HG03378 (cell line): ENCODE results near the gene TPK1.
A peak's percentile ranks its signal among the peaks of the same experiment; 100 is the strongest.
"Not testable (repeated sequence)": the region's sequence is repeated elsewhere in the genome, so short reads cannot be mapped to it uniquely, and the experiment has no call there.

Experiments
- ATAC-seq: cut with Tn5 transposase; IDR thresholded peaks from one replicate; pipeline ENCODE4 v1.9.1; 2021; ENCODE audit warnings: mild to moderate bottlenecking, moderate library complexity; ENCODE audit not compliant: unreplicated experiment

The TPK1 gene

GRCh38 chr7:144729226-144729625 lies 106.6 kb downstream of the TPK1 start:
- no peak for ATAC-seq

DNA sequence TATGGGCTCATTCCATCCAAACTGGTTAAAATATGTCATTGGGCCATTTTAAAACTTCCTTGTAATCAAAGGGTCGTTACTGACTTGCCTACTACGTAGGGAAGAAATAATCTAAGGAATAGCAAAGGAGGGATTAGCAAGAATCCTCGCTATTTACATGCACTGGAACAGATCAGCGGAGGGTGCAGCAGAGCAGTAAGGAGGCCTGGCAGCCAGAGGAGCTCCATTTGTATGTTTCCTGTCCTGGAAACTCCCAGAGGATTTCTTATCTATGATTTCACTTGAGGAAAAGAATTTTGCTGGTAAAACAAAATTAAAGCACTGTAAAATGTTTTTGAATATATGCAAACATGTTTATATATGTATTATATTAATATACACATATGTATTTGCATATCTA lies 107.3 kb downstream of the TPK1 start:
- no peak for ATAC-seq

GRCh38 chr7:144726840-144727239 lies 109.0 kb downstream of the TPK1 start:
- ATAC-seq: not testable (repeated sequence)

DNA sequence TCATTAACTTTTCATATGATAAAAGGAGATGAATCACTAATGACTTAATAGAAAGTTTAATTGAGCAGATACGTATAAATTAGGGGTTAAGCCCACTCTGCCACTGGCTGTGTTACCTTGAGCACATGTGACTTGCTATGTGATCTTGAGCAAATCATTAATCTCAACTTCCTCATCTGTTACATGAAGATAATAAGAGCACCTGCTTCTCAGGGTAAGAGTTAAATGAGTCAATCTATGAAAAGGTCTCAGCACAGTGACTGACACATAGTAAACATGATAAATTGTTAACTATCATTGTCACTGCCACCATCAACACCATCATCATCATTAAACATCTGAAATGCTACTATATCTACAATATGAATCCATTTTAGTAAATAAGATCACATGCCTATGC lies 110.8 kb downstream of the TPK1 start:
- ATAC-seq: peak; percentile 100

- no peak for ATAC-seq
Measured at GRCh38 chr7:144723301-144723700, 112.6 kb downstream of the TPK1 start.

- no peak for ATAC-seq
Measured at GRCh38 chr7:144720710-144721109, 115.1 kb downstream of the TPK1 start.

DNA sequence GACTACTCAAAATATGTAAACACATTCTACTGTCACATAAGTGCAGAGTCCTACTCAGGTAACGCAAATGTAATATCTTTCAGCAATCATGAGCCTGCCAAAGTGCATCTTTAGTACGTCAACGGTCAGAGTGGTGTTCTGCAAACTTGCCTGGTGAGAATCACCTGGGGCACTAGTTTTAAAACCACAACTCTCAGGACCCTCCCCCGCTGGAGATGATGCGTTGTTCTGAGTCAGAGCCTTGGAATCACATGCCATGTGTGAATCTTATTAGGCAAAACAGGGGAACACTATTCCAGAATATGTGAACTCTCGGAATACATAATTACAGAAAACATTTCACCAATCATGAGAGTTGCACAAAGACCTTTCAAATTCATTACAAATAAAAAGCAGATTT lies 115.7 kb downstream of the TPK1 start:
- ATAC-seq: no peak

GRCh38 chr7:144717720-144718119 lies 118.1 kb downstream of the TPK1 start:
- ATAC-seq: no peak

DNA sequence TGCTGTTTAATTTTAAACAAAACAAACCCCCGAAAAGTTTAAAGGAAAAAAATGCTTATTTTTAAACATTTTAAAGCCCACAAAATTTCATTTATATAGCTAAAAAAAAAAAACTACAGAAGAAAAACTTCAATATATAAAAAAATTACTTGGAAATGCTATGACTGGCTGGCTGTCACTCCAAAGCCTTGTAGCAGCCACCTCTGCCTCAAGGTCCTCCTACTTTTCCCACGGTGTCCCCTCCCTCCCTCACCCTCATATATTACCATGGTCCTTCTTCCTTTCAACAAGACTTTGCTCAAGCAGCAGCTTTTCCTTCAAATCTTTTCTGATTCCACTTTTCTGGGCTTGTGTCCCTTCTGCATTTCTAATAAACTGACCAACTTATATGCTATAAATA lies 122.0 kb downstream of the TPK1 start:
- ATAC-seq: no peak

DNA sequence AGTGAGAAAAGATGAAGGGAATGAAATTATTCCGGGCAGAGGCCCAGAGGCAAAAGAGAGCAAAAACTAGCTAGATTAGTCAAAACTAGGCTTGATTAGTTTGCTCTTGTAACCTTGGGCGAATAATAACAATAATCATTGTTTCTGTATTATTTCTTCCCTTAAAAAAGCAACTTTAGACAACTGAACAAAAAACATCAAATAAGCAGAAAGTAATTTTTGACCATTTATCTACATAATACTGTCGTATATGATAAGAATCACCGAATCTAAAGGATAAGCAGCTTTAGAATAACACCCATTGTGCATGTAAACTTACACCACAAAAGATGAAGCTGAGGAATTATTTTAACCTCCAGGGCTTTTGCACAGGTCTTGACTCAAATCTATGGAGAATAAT lies 125.1 kb downstream of the TPK1 start:
- ATAC-seq: no peak

- no peak for ATAC-seq
Measured at GRCh38 chr7:144709066-144709465, 126.8 kb downstream of the TPK1 start.

GRCh38 chr7:144691240-144691639 lies 144.6 kb downstream of the TPK1 start:
- no peak for ATAC-seq

DNA sequence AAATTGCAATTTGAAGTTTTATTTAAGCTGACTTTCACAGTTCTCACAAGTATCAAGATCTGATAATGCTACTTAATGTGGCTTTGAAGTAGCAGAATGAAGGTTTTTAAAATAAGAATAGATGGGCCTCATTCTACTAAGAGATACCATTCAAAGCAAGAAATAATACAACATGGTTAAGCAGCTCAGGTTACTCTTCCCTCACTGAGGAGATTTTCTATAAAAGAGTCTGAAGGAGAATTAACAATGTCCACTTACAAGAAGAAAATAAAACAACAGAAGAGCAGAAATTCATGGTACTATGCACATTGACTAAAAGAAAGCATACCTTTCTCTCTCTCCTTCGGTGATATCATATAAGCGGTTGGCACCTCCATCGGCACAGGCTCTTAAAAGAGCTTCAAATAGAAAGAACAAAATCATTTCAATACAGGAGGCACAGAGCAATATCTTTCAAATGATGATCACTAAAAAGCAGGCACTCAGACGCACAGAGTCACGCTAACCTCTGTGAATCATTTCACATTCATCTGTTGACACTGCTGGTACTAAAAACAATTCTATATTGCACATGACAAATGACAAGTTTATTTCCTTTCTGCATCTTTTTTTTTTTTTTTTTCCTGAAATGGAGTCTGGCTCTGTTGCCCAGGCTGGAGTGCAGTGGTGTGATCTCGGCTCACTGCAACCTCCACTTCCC lies 153.1 kb downstream of the TPK1 start:
- ATAC-seq: no peak

DNA sequence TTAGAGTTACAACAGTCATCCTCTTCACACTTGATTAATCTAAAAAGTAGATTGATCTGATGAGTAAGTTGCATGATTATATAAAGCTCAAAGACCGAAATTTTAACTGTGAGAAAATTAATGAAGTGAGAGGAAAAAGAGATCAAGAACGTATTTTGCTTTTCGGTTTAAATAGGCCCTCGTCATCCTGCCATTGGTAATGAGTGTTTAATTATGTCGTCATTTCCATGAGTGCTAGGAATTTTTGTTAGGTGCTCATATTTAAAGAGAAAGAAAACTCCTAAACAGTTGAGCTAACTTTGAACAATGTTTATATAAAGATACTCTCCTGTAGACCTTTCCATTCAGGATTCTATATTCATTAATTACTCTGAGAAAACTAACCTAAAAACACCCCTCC lies 159.4 kb downstream of the TPK1 start:
- ATAC-seq: no peak

GRCh38 chr7:144674550-144674949 lies 161.3 kb downstream of the TPK1 start:
- no peak for ATAC-seq

- no peak for ATAC-seq
Measured at GRCh38 chr7:144672869-144673268, 163.0 kb downstream of the TPK1 start.

- no peak for ATAC-seq
Measured at GRCh38 chr7:144671429-144671828, 164.4 kb downstream of the TPK1 start.

DNA sequence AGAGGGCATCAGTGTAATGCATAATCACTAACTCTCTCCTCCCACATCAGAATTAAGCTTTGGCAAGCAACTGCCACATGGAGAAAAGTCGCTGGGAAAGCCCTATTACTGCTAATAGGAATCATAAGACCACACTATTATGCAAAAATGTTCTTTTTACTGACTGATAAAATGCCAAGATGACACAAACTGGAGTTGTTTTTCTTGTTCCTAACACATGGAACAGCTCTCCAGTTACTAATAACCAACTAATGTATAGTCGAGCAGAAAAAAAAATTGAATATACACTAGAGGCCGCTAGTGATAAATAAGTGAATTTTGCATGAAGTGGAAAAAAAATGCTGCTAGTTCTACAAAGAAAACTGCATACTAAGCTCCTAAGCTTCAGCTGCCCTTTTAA lies 165.6 kb downstream of the TPK1 start:
- no peak for ATAC-seq

GRCh38 chr7:144668503-144668902 lies 167.3 kb downstream of the TPK1 start:
- no peak for ATAC-seq

DNA sequence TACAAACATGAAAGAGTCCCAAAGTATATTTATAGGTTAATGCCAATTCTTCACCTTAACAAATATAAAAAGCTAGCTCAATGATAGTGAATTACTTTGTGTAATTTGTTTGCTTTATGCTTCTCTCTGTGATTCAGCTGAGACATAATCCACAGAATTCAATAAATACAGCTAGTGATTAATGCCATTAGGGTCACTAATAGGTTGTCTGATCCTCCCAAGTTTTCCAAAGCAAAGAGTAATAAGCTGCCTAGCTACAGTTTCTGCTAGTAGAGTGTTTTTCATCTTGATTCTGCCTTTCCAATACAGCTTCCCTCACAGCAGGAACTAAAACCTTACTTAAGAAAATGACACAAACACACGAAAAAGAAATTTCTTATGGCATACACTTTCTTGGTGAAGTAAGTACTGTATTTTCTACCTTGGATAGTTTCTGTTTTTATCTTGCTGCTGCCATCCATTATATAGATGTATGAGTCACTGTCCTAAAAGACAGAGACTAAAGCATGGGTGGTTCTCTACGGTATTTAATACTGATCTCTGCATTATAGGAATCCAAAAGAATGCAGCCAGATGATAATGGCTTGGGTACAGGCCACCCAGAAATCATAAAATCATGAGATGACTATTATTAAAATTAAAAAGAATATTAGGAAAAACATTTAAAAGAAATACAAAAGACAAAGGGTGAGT lies 170.0 kb downstream of the TPK1 start:
- ATAC-seq: no peak

GRCh38 chr7:144659211-144659610 lies 176.6 kb downstream of the TPK1 start:
- ATAC-seq: no peak

GRCh38 chr7:144656965-144657517 lies 178.8 kb downstream of the TPK1 start:
- ATAC-seq: peak; percentile 57
